Stimulated activated CD8-positive, alpha-beta memory T cell treated with anti-CD3 and anti-CD28 coated beads, Interleukin-15, amount 100 ng/mL, for 24 hours (primary cell): ENCODE data around the gene TOR2A.

Source experiments
- DNase-seq: peaks from one replicate; pipeline ENCODE4 v3.0.0-alpha.2; 2020; ENCODE audit warnings: low read depth

TOR2A gene

DNA sequence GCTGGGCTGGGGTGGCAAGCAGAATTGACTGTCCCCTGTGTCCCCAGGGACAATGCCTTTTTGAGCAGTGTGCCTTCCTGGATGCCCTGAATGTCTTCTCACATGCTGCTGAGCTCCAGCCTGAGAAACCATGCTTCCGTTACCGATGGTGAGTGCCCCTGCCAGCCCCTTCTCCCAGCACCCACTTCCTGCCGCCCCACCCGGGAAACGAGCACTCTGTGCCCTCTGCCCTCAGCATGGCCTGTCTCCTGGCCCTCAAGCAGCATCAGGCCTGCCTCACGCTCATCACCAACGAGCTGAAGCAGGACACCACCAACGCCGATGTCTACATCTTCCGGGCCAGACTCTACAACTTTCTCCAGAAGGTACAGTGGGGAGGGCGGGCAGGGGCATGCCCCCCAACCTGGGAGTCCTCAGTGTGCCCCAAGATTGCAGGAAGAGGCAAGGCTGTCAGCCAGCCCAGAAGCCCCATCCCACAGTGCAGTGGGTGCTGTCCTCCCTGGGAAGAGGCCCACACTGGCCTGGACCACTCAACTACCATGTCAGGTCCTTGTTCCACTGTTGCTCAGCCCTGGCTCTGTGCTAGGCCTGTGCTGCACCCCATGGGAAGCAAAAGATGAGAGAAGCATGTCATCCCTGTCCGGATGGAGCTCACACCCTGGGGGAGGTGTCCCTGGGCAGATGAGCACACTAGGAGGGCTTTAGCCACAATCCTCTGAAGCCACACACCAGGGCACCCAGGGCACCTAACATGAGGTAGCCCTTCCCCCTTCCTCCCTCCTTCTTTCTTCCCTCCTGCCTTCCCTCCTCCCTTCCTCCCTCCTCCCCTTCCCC, 14.8 kb downstream of the TOR2A start:
- no peak for DNase-seq

DNA sequence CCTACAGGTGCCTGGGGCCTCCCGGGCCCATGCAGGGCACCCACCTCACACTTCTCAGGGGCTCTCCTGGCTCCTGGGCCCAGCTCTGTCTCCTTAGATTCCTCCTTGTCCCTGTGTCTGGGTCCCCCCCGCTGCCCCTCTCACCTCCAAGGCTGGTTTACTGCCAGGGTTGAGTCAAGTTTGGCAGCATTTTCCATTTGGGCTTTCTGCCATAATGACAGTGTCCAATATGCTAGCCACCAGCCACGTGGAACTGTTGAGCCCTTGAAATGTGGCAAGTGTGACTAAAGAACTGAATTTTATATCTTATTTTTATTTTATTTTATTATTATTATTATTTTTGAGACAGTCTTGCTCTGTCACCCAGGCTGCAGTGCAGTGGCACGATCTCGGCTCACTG, 17.3 kb downstream of the TOR2A start:
- DNase-seq = no peak

DNA sequence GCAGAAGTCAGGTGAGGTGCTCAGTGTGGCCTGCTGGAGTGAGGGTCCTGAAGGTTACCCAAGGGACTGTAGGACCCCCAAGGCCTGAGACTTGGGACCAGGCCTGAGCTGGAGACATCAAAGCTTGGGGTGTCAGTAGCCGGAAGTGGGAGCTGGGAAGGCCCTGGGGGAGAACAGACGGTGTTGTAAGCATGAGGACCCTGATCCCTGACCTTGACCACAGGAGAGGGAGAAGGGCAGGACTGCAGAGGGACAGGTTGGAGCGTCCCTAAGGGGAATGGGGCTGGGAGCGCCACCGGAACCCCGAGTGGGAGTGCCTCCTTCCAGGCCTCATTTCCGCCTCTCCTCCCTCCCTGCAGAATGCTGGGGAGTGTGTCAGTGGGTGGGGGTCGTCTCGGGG, 18.7 kb downstream of the TOR2A start:
- DNase-seq = no peak

DNA sequence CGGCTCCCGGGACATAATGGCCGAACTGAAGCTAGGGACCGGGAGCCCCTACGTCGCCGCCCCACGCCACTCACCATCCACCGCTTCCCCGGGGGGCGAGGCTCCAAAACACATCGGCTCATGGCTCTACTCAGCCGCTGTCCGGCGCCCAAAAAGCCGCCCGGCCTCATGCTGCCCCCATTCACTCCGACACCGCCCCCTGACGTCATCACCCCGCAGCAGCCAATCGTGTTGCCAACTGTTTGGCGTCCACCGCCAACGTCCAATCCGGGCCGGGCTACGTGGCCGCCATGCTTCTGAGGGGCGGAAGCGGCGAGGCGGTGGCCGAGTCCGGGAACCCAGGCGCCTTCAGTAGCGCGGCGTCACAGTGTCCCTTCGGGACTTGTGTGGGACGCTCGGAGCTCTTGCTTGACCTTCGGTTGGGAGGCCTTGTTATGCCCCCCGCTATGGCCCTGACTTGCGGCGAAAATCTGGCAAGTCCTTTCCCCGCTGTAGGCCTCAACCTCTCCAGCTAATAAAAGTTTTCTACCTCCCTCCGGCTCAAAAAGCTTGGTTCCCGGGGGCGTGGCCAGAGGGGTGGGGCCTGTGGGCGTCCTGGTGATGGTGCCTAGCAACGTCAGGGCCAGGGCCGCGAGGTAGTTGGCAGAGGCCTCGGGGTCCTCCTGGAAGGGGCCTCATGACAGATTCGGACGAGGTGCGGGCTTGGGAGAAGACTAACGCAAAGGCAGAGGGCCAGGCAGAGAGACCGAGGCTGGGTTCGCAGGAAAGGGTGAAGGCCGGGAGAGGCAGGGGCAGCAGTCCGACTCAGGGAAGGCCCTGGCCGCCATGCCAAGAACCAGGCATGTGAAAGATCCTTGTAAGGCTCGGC, 19.4 kb downstream of the TOR2A start, which contains the start of the genes PTRH1 and TTC16:
TSS of gene PTRH1 (minus strand) at position 194 of the 868 bp plus-strand sequence. CDS start at position 170, 24 bp downstream.
TSS of gene TTC16 (plus strand) at position 610 of the 868 bp plus-strand sequence. CDS start at position 677, 67 bp downstream.
- peak; percentile 95 for DNase-seq

DNA sequence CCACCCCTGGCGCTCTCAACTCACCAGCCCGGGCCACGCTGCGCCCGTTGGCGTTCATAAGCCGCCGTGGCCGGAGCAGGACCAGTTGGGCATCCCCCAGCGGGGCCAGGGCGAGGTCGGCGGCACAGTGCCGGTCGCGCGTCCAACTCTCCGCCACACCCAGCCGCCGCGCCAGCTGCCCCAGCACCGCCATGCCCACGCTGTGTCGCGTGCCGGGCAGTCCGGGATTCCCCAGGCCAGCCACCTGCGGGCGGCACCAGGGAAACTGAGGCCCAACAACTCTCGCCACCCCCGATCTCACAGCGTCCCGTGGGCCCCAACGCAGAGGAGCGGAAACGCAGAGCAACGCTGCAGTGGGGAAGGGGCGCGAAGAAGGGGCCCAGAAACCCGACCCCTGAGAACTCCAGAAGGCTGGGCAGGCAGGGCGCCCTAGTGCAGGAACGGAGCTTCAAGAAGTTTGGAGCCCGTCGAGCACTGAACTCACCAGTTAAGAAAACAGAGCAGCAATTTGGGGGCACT, 20.1 kb downstream of the TOR2A start:
- DNase-seq = no peak

DNA sequence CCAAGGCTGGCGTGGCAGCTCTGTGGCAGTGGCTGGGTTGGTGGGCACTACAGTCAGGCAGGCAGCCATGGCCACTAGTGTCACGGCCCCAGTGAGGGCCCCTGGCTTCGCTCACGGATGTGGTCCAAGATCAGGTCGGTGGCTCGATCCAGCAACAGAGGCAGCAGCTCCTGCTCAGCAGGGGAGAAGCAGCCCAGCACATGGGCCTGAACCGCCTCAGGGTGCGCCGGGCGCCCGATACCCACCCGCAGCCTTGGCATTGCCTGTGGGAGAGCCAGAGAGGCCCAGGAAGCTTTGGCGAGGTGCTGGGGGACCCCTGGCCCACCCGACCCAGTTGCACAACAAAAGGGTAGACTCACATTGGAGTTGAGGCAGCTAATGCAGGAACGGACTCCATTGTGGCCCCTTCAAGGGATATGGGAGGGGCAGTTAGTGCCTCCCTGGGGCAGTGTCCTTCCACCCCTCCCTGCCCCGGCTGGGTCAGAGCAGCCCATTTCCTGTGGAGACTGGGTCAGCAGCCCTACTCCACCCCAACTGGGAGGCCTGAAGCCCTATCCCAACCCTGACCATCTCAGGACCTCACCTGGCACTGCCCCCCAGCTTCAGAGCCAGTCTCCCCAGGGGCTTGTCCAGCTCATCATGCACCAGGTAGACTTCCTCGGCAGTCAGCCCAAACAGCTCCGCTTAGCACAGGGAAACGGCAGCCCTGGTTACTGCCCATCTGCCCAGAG, 20.9 kb downstream of the TOR2A start:
- no peak for DNase-seq

DNA sequence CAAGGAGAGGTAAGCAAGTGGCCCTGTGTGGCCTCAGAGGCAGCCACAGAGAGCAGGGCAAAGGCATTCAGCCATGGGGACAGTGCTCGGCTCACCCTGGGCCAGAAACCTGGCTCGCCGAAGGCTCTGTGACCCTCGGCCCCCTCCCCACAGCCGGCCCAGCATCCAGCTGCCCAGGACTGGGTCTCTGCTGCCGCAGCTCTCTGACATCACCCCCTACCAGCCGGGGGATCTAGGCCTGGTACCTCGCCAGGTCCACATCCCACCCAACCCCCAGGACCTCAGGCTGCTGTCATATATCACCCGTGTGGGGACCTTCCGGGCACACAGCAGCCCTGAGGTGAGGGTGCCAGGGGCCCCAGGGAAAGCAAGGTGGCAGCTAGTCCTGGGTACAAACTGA, 22.2 kb downstream of the TOR2A start:
- no peak for DNase-seq

DNA sequence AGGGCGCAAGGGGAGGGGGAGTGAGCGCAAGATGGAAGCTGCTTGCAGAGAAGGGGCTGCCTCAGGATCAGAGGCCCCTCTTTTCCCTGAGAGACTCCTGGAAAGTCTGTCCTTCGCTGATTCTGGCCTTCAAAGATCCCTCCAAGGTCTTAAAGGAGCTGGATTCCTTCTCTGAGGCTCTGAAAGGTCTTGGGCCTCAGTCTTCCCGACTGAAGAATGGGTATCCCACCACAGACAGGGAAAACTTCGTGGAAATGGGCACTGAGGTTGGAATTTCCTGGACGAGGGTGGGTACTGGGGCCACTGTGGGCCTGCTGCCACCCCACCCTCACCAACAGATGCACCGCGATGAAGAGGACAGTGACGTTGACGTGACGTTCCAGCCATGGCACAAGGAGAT, 22.7 kb downstream of the TOR2A start:
- DNase-seq = no peak

DNA sequence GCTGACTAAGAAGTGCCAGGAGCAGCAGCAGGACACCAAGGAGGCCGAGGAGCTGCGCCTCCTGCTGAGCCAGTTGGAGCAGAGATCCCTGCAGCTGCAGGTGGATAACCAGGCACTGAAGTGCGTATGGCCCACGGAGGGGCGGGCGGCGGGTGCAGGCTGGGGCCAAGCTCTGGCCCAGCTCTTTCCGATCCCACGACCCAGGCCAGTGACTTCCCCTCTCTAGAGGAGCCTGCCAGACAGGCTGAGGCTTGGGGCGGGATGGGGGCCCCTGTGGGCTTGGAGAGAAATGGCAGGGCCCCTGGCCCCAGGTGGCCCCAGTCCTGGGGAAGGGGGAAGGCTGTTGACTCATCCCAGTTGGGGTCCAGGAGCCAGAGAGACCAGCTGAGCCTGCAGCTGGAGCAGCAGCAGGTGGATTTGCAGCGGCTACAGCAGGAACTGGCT, 23.2 kb downstream of the TOR2A start:
- no peak for DNase-seq

DNA sequence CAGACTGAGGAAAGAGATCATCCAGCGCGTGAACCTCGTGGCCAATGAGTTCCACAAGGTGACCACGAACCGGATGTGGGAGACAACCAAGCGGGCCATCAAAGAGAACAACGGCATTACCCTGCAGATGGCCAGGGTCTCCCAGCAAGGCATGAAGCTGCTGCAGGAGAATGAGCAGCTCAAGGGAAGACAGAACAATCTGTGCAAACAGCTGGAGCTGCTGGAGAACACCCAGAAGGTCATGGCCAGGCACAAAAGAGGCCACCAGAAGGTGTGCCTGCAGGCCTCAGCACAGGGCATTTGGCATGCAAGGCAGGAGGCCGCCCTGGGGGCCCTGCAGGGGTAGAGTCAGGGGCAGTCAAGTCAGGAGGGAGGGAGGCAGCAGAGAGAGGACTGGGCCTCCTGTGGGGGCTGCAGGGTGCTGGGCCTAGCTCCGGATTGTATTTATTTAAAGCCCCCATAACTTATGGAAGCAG, 23.8 kb downstream of the TOR2A start:
- DNase-seq = no peak

DNA sequence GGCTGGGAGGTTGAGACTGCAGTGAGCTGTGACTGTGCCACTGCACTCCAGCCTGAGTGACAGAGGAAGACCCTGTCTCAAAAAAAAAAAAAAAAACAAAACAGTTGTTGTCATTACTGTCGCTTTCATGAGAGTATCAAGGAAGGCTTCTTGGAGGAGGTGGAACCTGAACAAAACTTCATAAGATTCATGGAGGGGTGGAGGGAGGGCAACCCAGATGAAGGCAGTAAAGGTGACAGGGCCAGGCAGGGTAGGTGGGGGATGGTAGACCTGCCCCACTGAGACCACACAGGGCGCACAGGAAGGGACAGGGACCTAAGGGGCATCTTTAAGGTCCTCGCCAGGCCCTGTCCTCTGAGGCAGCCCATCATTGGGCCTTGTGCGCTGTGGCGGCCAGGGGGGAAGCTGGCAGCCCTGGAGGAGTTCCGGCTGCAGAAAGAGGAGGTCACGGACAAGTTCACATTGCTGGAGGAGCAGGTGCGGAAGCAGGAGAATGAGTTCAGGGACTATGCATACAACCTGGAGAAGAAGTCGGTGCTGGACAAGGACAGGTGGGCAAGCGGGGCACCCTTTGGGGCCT, 24.8 kb downstream of the TOR2A start:
- no peak for DNase-seq

DNA sequence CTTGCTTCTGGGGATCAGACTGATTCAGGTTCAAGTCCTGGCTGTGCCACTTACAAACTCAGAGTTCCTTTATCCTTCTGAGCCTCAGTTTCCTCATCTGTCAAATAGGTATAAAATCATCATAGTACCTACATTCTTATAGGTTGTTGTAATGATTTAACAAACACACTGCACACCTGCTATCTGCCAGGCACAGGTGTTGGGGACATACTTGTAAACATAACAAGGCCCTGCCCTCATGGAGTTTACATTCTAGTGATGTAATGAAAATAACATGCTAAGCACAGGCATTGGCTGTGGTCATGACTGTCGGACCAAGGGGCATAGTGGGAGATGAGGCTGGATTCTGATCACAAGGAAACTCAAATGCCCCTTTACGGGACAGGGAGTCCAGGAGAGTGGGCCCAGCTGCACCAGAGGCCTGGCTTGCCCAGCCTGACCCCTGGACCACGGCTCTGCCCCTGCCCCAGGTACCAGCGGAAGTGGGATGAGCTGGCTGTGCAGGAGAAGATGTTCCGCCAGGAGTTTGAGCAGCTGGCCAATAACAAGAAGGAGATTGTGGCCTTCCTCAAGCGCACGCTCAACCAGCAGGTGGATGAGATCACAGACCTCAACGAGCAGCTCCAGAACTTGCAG, 26.0 kb downstream of the TOR2A start:
- no peak for DNase-seq

DNA sequence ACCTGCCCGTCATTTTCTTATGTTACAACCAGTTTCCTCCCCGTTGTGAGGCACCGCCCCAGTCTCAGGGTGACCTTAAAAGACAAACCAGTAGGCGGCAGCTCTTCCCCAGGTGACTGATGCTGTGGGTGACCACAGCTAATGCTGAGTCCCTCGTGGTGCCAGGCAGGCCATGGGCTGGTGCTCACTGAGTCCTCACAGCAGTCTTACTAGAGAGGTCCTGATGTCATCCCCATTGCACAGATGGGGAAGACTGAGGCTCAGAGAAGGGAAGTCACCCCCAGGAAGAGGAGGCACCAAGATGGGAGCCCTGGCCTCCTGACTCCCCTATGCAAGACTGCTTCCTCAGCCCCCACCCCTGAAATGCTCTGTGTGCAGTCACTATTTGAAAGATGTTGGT, 27.3 kb downstream of the TOR2A start:
- no peak for DNase-seq

DNA sequence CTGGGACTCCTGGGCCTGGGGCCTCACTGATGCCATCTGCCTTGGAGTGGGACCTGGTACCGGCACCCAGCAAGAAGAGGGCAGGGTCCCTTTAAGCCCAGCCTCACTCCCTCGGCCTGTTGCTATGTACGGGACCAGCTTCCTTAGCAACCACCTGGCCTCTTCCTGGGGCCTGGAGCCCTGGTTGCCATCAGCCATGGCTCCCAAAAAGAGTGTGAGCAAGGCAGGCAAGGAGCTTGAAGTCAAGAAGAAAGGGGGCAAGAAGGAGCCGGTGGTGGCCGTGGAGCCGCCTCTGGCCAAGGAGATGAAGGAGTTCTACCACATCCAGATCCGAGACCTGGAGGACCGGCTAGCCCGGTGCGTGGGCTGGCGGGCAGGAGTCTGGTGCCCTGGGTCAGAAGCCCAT, 28.3 kb downstream of the TOR2A start, which contains the start of gene CFAP157:
TSS of gene CFAP157 (plus strand) at position 153 of the 406 bp plus-strand sequence. CDS start at position 197, 44 bp downstream.
- DNase-seq = no peak

DNA sequence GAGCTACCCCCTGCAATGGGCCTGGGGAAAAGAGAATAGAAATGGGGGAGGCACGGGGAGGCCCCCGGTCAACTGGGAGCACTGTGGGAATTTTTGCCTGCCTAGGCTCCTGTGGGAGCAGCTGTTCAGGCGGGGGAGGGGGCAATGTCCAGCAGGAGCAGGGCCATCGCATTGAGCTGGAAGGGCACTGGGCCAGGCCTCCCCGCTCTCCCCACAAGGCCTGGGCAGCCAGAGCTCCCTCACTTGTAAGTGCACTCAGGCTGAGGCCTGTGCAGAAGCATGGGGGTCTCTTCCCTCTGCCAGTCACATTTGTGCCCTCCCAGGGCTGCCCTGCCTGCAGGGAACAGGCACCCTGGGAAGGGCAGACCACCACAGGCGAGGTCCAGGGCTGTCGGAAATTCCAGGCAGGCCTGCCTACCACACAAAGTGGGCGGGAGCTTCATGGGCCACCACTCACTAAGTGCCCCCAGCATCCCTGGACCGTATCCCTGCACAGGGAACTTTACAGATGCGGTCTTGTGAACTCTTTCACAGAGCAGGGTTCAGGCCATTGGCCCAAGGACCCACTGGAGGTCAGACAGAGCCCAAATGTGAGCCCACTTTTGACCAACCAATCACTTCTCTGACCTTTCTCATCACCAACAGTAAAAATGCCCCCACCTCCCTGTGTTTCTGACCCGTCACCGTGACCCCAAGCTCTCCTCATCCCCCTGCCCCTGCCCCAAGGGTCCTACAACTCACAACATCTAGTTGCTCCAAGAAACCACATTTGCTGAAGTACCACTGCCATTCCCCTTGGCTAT, 29.3 kb downstream of the TOR2A start:
- DNase-seq = no peak

DNA sequence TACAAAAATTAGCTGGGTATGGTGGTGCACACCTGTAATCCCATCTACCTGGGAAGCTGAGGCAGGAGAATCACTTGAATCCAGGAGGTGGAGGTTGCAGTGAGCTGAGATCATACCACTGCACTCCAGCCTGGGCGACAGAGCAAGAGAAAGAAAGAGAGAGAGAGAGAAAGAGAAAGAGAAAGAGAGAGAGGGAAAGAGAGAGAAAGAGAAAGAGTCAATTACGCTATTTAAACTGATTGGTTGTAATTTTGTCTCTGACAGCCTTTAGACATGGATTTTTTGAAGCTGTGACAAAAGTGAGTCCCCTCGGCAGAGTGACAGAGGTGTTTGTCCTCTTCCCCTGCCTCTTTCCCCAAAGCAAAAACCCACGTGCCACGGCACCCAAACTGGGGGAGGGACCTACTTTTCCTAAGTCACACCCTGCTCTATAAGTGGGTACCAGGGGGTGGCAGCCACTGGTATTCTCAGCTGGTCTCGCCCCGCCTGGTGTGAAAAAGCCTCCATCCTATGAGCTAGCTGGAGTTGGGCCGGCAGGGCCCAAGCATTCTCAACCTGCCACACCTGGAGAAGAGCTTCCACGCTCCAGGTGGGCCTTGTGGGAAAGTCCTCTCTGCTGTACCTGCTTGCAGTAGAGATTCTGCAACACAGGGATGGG, 31.7 kb downstream of the TOR2A start:
- DNase-seq = no peak

DNA sequence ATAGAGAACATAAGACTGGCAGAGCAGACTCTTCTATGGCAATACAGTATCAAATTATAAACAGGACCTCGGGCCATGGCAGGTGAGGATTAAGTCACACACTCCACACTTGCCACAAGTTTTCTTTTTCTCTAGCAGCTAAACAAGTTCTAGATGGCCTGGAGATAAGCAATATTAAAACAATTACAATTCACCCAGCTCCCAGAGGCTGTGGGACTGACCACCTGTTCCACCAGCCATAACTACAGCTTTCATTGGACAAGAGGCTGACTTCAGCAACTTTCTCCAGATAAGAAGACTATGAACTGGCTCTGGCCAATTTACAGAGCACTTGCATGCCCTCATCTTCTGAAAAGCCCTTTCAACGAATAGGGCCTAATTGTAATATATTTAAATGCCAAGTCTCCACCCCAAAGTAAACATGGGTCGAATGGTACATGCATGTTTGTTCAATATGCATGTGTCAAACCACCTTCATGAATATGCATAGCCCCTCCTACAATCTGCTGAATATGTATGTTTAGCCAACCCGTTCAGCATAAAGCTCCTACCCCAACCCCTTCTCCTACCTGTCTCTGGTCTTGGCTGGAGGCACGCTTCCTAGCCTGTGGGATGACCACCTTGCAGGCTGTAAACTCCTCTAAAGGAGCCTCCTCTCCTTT, 34.4 kb downstream of the TOR2A start:
- no peak for DNase-seq

DNA sequence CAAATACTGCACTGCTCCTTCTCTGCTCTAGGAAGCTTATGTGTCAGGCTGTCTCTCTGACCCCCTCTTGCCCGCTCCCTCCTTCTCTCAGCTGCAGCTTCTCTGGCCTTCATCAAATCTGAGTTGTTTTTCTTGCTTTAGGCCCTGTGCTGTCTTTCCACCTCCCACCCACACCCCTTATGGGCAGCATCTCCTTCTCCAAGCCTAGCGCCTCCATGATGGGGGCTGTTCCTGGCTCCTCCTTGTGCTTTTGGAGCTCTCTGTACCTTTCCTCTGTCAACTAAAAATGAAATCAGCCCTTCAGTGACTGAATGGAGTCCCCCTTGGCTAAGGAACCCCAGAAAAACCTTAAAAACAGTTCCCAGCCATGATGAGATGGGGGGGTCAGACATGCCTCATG, 35.0 kb downstream of the TOR2A start:
- DNase-seq = no peak
